ENCODE results near the gene LMTK2.

Gene LMTK2

GRCh38 chr7:98234429-98235147 is 127.9 kb downstream of the LMTK2 start:
- DNase-seq (ENCODE audit: low spot score), result no peak

GRCh38 chr7:98235901-98236300 is 129.2 kb downstream of the LMTK2 start:
- DNase-seq (ENCODE audit: low spot score), result no peak

GRCh38 chr7:98236355-98237185 is 129.9 kb downstream of the LMTK2 start:
- no peak for DNase-seq (ENCODE audit: low spot score)

- DNase-seq (ENCODE audit: low spot score), result no peak
Observed at GRCh38 chr7:98238076-98238475, 131.4 kb downstream of the LMTK2 start.

GRCh38 chr7:98238976-98239375 is 132.3 kb downstream of the LMTK2 start:
- no peak for DNase-seq (ENCODE audit: low spot score)

- no peak for DNase-seq (ENCODE audit: low spot score)
Observed at GRCh38 chr7:98240961-98241673, 134.5 kb downstream of the LMTK2 start.

- no peak for DNase-seq (ENCODE audit: low spot score)
Observed at GRCh38 chr7:98241674-98242241, 135.1 kb downstream of the LMTK2 start.

GRCh38 chr7:98242342-98242741 is 135.7 kb downstream of the LMTK2 start:
- no peak for DNase-seq (ENCODE audit: low spot score)

- no peak for DNase-seq (ENCODE audit: low spot score)
Observed at GRCh38 chr7:98242934-98243333, 136.3 kb downstream of the LMTK2 start.

- no peak for DNase-seq (ENCODE audit: low spot score)
Observed at GRCh38 chr7:98244871-98245270, 138.2 kb downstream of the LMTK2 start.

GRCh38 chr7:98248156-98248555 is 141.5 kb downstream of the LMTK2 start:
- no peak for DNase-seq (ENCODE audit: low spot score)

GRCh38 chr7:98249106-98249505 is 142.4 kb downstream of the LMTK2 start:
- DNase-seq (ENCODE audit: low spot score), result peak; percentile 14

- DNase-seq (ENCODE audit: low spot score), result peak; percentile 63
Observed at GRCh38 chr7:98250789-98251188, 144.1 kb downstream of the LMTK2 start.

GRCh38 chr7:98251231-98251600 is 144.6 kb downstream of the LMTK2 start:
- peak; percentile 76 for DNase-seq (ENCODE audit: low spot score)

GRCh38 chr7:98251601-98252424 is 145.2 kb downstream of the LMTK2 start, which contains the start of gene TECPR1:
Gene TECPR1, minus strand, starts transcription at chr7:98252232. Its CDS starts 6,086 bp downstream, at chr7:98246146.
- peak; percentile 85 for DNase-seq (ENCODE audit: low spot score)

GRCh38 chr7:98252425-98253054 is 145.9 kb downstream of the LMTK2 start:
- no peak for DNase-seq (ENCODE audit: low spot score)

GRCh38 chr7:98254516-98254915 is 147.9 kb downstream of the LMTK2 start:
- DNase-seq (ENCODE audit: low spot score), result no peak

GRCh38 chr7:98254951-98255610 is 148.4 kb downstream of the LMTK2 start:
- no peak for DNase-seq (ENCODE audit: low spot score)

GRCh38 chr7:98256431-98256830 is 149.8 kb downstream of the LMTK2 start:
- DNase-seq (ENCODE audit: low spot score), result no peak

GRCh38 chr7:98257701-98258100 is 151.0 kb downstream of the LMTK2 start:
- DNase-seq (ENCODE audit: low spot score), result no peak

All from CD4-positive, alpha-beta T cell treated with Interleukin-6 at 100 ng/mL for 8 hours (primary cell).